ENCODE results near the gene ZNF770. TPM values are rescaled to one million over a fixed set of nuclear protein-coding genes. Genes with fewer than 3 reads are reported as not detected.

The ZNF770 gene
- total and polyA plus RNA-seq, 7 donors = 16.2 to 70.6 (median 47.6) TPM

GRCh38 chr15:35019404-35020327 lies 31.6 kb upstream of the ZNF770 start:
- DNase-seq (no peak), ATAC-seq (no peak)
- H3K9me3 ChIP-seq = no peaks in the 10 kb centered on the region
- intact Hi-C loops (cut with DNase I) = no loop called here
- H3K27me3 ChIP-seq (ENCODE audit: insufficient read depth in 3 of 3, low read length in 2 of 3) = no peaks in the 10 kb centered on the region
- TF ChIP-seq CTCF (IDR thresholded peaks at IDR 0.05) = no peak
- 70 to 77% (median 74%) methylated on average over 6 of the region's 6 CpGs for WGBS, 3 donors
- no peak overlapping the region for H3K4me3 ChIP-seq
- H3K4me1 ChIP-seq = no peaks in the 10 kb centered on the region
- H3K27ac ChIP-seq = no peak overlapping the region
- H3K36me3 ChIP-seq (ENCODE audit: insufficient read depth in 1 of 2, low read depth in 1 of 2) = no peaks in the 10 kb centered on the region

- DNase-seq = no peak
- H3K27me3 ChIP-seq (ENCODE audit: insufficient read depth in 3 of 3, low read length in 2 of 3) = no peaks in the 10 kb centered on the region
- TF ChIP-seq CTCF (IDR thresholded peaks at IDR 0.05) = no peak
- intact Hi-C loops (cut with DNase I) = no loop called here
- no peaks in the 10 kb centered on the region for H3K4me1 ChIP-seq
- H3K9me3 ChIP-seq = no peaks in the 10 kb centered on the region
- H3K4me3 ChIP-seq = no peak overlapping the region
- no peak for ATAC-seq
- no peak overlapping the region for H3K27ac ChIP-seq
- H3K36me3 ChIP-seq (ENCODE audit: insufficient read depth in 1 of 2, low read depth in 1 of 2) = no peaks in the 10 kb centered on the region
Measured at GRCh38 chr15:35014241-35014640, 26.2 kb upstream of the ZNF770 start.

- 66 to 74% (median 70%) methylated on average over 4 of the region's 4 CpGs for WGBS, 3 donors
- TF ChIP-seq CTCF (IDR thresholded peaks at IDR 0.05) = no peak
- intact Hi-C loops (cut with DNase I) = no loop called here
- ATAC-seq = no peak
- Histone ChIP-seq H3K4me3 (no peak overlapping the region), H3K4me1 (no peaks in the 10 kb centered on the region), H3K27me3 (ENCODE audit: insufficient read depth in 3 of 3, low read length in 2 of 3) (no peaks in the 10 kb centered on the region), H3K27ac (no peak overlapping the region), H3K36me3 (ENCODE audit: insufficient read depth in 1 of 2, low read depth in 1 of 2) (no peaks in the 10 kb centered on the region), H3K9me3 (no peaks in the 10 kb centered on the region)
- DNase-seq = no peak
Measured at GRCh38 chr15:35013370-35013769, 25.3 kb upstream of the ZNF770 start.

DNA sequence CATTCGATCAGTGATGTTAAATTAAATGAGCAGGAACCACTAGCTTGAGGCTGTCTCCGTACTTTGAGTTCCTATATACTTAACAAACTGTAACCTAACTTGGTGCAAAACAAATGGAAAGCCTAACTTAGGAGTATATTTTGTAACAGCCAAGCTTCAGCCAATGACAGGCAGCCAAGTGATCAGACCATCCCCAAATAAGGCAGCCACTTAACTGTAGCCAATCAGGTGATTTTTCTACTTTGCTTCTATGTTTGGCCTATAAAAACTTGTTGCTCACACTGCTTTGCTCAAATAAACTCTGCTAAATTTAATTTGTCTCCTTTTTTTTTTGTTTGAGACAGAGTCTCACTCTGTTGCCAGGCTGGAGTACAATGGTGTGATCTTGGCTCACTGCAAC lies 19.3 kb upstream of the ZNF770 start:
- TF ChIP-seq CTCF (IDR thresholded peaks at IDR 0.05) = no peak
- H3K27ac ChIP-seq = no peak overlapping the region
- DNase-seq = no peak
- ATAC-seq = no peak
- H3K9me3 ChIP-seq = no peaks in the 10 kb centered on the region
- H3K4me3 ChIP-seq = no peak overlapping the region
- H3K36me3 ChIP-seq (ENCODE audit: insufficient read depth in 1 of 2, low read depth in 1 of 2) = no peaks in the 10 kb centered on the region
- WGBS, 3 donors = 80 to 82% (median 82%) methylated on average over 2 of the region's 2 CpGs
- H3K4me1 ChIP-seq = no peaks in the 10 kb centered on the region
- H3K27me3 ChIP-seq (ENCODE audit: insufficient read depth in 3 of 3, low read length in 2 of 3) = no peaks in the 10 kb centered on the region
- intact Hi-C loops (cut with DNase I) = no loop called here

- intact Hi-C loops (cut with DNase I) = no loop called here
- no peaks in the 10 kb centered on the region for H3K4me1 ChIP-seq
- no peak overlapping the region for H3K4me3 ChIP-seq
- 90 to 91% (median 90%) methylated on average over 6 of the region's 6 CpGs for WGBS, 3 donors
- H3K9me3 ChIP-seq = no peaks in the 10 kb centered on the region
- TF ChIP-seq CTCF (IDR thresholded peaks at IDR 0.05) = no peak
- no peaks in the 10 kb centered on the region for H3K27me3 ChIP-seq (ENCODE audit: insufficient read depth in 3 of 3, low read length in 2 of 3)
- DNase-seq = no peak
- ATAC-seq = no peak
- H3K36me3 ChIP-seq (ENCODE audit: insufficient read depth in 1 of 2, low read depth in 1 of 2) = no peaks in the 10 kb centered on the region
- no peak overlapping the region for H3K27ac ChIP-seq
Measured at GRCh38 chr15:35005933-35006332, 17.8 kb upstream of the ZNF770 start.
